HFF-Myc (cell line): Measurements from ENCODE around the gene ABCG4.
A peak's percentile ranks its signal among the peaks of the same experiment; 100 is the strongest.

Experiments
- DNase-seq: peaks from one replicate; pipeline ENCODE4 v3.0.0-alpha.2; 2011; ENCODE audit warnings: low read depth; ENCODE audit errors: extremely low read depth
- H3K4me3 ChIP-seq: replicated peaks from 2 replicates; pipeline ENCODE4 v1.5.1; 2011; ENCODE audit warnings: low read depth, mild to moderate bottlenecking, control low read depth, low read length
- CTCF ChIP-seq: IDR thresholded peaks from 2 replicates; pipeline ENCODE4 v1.5.1; 2012; ENCODE audit warnings: mild to moderate bottlenecking, low read depth, low read length, control low read depth; ENCODE audit errors: missing control alignments

Gene ABCG4

GRCh38 chr11:119144825-119145486 is 3.9 kb upstream of the ABCG4 start:
- H3K4me3 ChIP-seq: no peak overlapping the region
- TF ChIP-seq CTCF: peak; percentile 55
- peak; percentile 32 for DNase-seq

- no peak overlapping the region for H3K4me3 ChIP-seq
- no peak for TF ChIP-seq CTCF
- DNase-seq: no peak
These were observed 3.3 kb upstream of the ABCG4 start for GRCh38 chr11:119145551-119145950.

GRCh38 chr11:119147604-119148333 is 1.1 kb upstream of the ABCG4 start:
- TF ChIP-seq CTCF: no peak
- no peak for DNase-seq
- no peak overlapping the region for H3K4me3 ChIP-seq

GRCh38 chr11:119148720-119149017 is 183 bp upstream of the ABCG4 start:
- no peak for DNase-seq
- H3K4me3 ChIP-seq: peak overlapping the region; percentile 47
- no peak for TF ChIP-seq CTCF

- DNase-seq: no peak
- peak overlapping the region; percentile 47; the same call in 1 of the 2 replicates for H3K4me3 ChIP-seq
These were observed 979 bp downstream of the ABCG4 start for GRCh38 chr11:119149786-119150275.

GRCh38 chr11:119152043-119152442 is 3.2 kb downstream of the ABCG4 start:
- no peak for TF ChIP-seq CTCF
- no peak overlapping the region for H3K4me3 ChIP-seq
- DNase-seq: no peak

More at GRCh38 chr11:119149786-119150275, 979 bp downstream of the ABCG4 start:
- TF ChIP-seq CTCF: no peak

GRCh38 chr11:119152604-119153003 is 3.8 kb downstream of the ABCG4 start:
- no peak for DNase-seq
- no peak for TF ChIP-seq CTCF
- no peak overlapping the region for H3K4me3 ChIP-seq
